ENCODE measurements around the gene CTU1.

DNA sequence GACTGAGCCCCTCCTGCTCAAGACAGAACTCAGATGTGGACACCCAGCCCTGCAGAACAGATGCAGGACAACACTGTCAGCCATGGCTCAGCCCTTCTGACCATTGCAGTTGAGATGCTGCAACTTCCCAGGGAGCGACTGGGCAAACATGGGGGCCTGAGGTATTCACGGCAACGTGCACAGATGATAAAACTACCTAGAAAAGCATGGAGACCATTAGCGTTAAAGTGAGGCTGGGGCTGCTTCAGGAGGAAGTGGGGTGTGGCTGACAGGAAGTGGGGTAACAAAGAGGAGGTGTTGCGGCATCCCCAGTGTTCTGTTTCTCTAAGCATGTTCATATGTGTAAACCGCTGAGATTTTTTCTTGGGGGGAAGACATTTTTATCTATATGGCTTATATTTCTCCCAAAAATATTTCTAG lies 15.2 kb upstream of the CTU1 start:
- TF ChIP-seq CTCF (IDR thresholded peaks at IDR 0.05; ENCODE audit: low read depth, low read length): no peak
- TF ChIP-seq EZH2phosphoT487 (IDR thresholded peaks at IDR 0.05; ENCODE audit: low read depth): no peak

All from OCI-LY3 (cell line).